Measurements from ENCODE around the gene SCN5A. TPM values are rescaled to one million over a fixed set of nuclear protein-coding genes. Genes with fewer than 3 reads are reported as not detected.
A peak's percentile ranks its signal among the peaks of the same experiment; 100 is the strongest.
"Not testable (repeated sequence)": the region's sequence is repeated elsewhere in the genome, so short reads cannot be mapped to it uniquely, and the experiment has no call there.

Gene SCN5A
- total RNA-seq, 1 donor from 2014 or later, result not detected

GRCh38 chr3:38575279-38575843 is 74.1 kb downstream of the SCN5A start:
- ChIA-PET POLR2A (no interaction called here), CTCF (no interaction called here)
- Mint-ChIP-seq H3K4me1 (no peaks in the 10 kb centered on the region), H3K9me3 (peaks cover 2% of the 10 kb centered on the region), H3K36me3 (ENCODE audit: low read depth) (no peaks in the 10 kb centered on the region), H3K27ac (no peak overlapping the region), H3K27me3 (peaks cover 5% of the 10 kb centered on the region), H3K4me3 (no peak overlapping the region)
- intact Hi-C loops (cut with micrococcal nuclease), result no loop called here
- no peak for DNase-seq
- no peak for ATAC-seq (ENCODE audit: low read depth)
- TF ChIP-seq, protein P1, sequence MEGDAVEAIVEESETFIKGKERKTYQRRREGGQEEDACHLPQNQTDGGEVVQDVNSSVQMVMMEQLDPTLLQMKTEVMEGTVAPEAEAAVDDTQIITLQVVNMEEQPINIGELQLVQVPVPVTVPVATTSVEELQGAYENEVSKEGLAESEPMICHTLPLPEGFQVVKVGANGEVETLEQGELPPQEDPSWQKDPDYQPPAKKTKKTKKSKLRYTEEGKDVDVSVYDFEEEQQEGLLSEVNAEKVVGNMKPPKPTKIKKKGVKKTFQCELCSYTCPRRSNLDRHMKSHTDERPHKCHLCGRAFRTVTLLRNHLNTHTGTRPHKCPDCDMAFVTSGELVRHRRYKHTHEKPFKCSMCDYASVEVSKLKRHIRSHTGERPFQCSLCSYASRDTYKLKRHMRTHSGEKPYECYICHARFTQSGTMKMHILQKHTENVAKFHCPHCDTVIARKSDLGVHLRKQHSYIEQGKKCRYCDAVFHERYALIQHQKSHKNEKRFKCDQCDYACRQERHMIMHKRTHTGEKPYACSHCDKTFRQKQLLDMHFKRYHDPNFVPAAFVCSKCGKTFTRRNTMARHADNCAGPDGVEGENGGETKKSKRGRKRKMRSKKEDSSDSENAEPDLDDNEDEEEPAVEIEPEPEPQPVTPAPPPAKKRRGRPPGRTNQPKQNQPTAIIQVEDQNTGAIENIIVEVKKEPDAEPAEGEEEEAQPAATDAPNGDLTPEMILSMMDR (IDR thresholded peaks at IDR 0.05), result no peak

GRCh38 chr3:38574411-38575278 is 74.8 kb downstream of the SCN5A start:
- Mint-ChIP-seq H3K4me3 (no peak overlapping the region), H3K27me3 (peaks cover 5% of the 10 kb centered on the region)
- CTCF ChIA-PET, result no interaction called here

DNA sequence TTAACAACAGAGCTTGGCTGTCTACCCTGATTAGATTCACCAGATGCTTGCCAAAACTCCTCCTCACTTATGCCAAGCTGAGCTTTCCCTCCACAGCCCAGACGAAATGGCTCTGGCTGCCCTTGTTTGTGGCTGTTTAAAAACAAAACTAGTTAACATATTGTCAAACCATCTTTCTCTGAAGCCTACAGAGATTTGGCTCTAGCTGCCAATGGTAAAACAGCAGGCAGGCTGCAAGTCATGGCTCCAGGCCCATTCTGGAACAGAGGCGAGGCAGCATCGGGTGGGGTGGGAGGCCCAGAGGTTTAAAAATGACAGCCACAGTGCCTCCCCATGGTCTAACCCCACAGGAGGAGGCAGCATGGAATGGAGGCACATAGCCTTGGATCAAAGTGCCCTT is 75.9 kb downstream of the SCN5A start:
- ATAC-seq (ENCODE audit: low read depth) (no peak), DNase-seq (no peak)
- Mint-ChIP-seq H3K9me3 (peaks cover 2% of the 10 kb centered on the region), H3K27me3 (peaks cover 5% of the 10 kb centered on the region), H3K4me1 (no peaks in the 10 kb centered on the region), H3K27ac (no peak overlapping the region), H3K36me3 (ENCODE audit: low read depth) (no peaks in the 10 kb centered on the region), H3K4me3 (no peak overlapping the region)
- TF ChIP-seq, protein P1 (IDR thresholded peaks at IDR 0.05), result no peak
- CTCF ChIA-PET, result no interaction called here
- intact Hi-C loops (cut with micrococcal nuclease), result no loop called here
- POLR2A ChIA-PET, result no interaction called here

More at GRCh38 chr3:38574411-38575278, 74.8 kb downstream of the SCN5A start:
- H3K36me3 Mint-ChIP-seq (ENCODE audit: low read depth), result no peaks in the 10 kb centered on the region
- H3K9me3 Mint-ChIP-seq, result peaks cover 2% of the 10 kb centered on the region
- H3K4me1 Mint-ChIP-seq, result no peaks in the 10 kb centered on the region
- DNase-seq, result peak; percentile 10
- POLR2A ChIA-PET, result no interaction called here
- TF ChIP-seq, protein P1 (IDR thresholded peaks at IDR 0.05), result no peak
- intact Hi-C loops (cut with micrococcal nuclease), result no loop called here
- no peak for ATAC-seq (ENCODE audit: low read depth)
- H3K27ac Mint-ChIP-seq, result no peak overlapping the region

DNA sequence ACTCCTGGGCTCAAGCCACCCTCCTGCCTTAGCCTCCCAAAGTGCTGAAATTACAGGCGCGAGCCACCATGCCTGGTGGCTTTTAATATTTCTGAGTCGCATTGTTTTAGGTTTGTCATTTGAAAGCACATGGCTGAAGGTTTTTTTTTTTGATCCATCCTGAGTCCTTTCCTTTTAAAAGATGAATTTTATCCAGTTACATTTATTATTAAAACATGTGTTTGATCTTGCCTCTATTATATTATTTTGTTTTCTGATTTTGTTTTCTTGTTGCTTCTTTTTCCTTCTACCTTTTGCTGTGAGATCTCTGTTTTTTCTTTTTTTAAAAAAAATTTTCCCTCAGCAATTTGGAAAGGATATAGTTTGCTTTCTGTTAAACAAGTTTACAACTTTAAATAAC is 76.4 kb downstream of the SCN5A start:
- CTCF ChIA-PET, result no interaction called here
- no peak for ATAC-seq (ENCODE audit: low read depth)
- H3K36me3 Mint-ChIP-seq (ENCODE audit: low read depth), result no peaks in the 10 kb centered on the region
- H3K9me3 Mint-ChIP-seq, result peaks cover 2% of the 10 kb centered on the region
- no peak overlapping the region for H3K27ac Mint-ChIP-seq
- H3K4me3 Mint-ChIP-seq, result no peak overlapping the region
- peaks cover 5% of the 10 kb centered on the region for H3K27me3 Mint-ChIP-seq
- no peaks in the 10 kb centered on the region for H3K4me1 Mint-ChIP-seq
- TF ChIP-seq, protein P1 (IDR thresholded peaks at IDR 0.05), result no peak
- intact Hi-C loops (cut with micrococcal nuclease), result no loop called here
- POLR2A ChIA-PET, result no interaction called here
- DNase-seq, result no peak

GRCh38 chr3:38567498-38567897 is 82.0 kb downstream of the SCN5A start:
- Mint-ChIP-seq H3K9me3 (no peaks in the 10 kb centered on the region), H3K27ac (no peak overlapping the region), H3K4me1 (no peaks in the 10 kb centered on the region), H3K27me3 (no peaks in the 10 kb centered on the region), H3K4me3 (no peak overlapping the region), H3K36me3 (ENCODE audit: low read depth) (no peaks in the 10 kb centered on the region)
- intact Hi-C loops (cut with micrococcal nuclease), result no loop called here
- DNase-seq, result no peak
- CTCF ChIA-PET, result no interaction called here
- TF ChIP-seq, protein P1 (IDR thresholded peaks at IDR 0.05), result no peak
- POLR2A ChIA-PET, result no interaction called here
- ATAC-seq (ENCODE audit: low read depth), result no peak

DNA sequence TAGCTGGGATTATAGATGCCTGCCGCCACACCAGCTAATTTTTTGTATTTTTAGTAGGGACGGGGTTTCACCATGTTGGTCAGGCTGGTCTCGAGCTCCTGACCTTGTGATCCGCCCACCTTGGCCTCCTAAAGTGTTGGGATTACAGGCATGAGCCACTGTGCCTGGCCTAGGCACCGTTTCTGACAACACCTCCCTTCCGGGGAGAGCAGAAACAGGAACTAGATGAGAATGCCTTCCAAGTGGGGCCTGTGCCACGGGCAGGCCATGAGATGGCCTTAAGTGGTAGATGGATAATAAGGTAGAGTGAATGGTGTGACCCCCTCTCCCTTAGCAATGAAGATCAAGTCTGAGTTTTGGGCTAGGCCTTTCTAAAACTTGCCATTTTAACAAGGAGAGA is 82.7 kb downstream of the SCN5A start:
- POLR2A ChIA-PET; H3K9me3 Mint-ChIP-seq; H3K36me3 Mint-ChIP-seq (ENCODE audit: low read depth); H3K27me3 Mint-ChIP-seq; H3K4me1 Mint-ChIP-seq; CTCF ChIA-PET; DNase-seq; H3K27ac Mint-ChIP-seq; H3K4me3 Mint-ChIP-seq; intact Hi-C loops (cut with micrococcal nuclease); ATAC-seq (ENCODE audit: low read depth): not testable (repeated sequence)
